Hematopoietic multipotent progenitor cell treated with erythropoietin and hydrocortisone succinate and interleukin-3 and kit ligand, for 17 days (in vitro differentiated cells): ENCODE results near the gene UBE2S.

Experiments used
- DNase-seq: peaks from one replicate; pipeline ENCODE4 v3.0.0-alpha.2; 2015; ENCODE audit warnings: low spot score

UBE2S gene

DNA sequence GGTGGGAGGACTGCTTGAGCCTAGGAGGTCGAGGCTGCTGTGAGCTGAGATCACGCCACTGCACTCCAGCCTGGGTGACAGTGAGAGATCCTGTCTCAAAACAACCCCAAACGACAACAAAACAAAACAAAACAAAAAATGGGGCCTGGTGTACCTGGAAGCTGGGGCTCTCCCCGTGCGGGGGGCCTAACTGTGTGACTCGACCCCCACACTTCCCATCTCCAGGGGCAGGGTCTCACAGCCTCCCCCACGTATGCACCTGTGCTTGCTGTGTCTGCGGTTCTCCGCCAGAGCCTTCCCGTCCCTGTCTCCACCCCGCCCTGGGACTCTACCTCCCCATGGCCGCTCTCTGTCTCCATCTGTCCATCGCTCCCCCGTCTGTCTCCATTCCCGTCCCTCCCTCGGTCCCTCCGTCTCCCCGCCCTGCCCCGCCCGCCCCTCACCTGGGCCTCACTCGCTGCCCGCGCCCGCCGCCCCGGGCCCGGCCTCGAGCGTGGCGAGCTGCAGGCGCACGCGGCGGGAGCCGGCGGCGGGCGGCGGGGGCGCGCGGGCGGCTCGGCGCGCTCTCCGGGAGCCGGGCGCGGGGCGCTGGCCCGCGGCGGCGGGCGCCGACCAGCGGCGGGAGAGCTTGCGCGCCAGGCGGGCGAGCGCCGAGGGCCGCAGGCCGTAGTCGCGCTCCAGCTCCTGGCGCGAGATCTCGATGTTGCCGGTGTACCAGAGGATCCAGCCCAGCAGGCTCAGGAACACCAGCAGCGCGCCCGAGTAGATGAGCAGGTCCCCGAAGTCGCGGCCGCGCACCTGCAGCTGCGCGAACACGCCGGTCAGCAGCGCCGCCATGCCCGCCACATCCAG, 24.1 kb downstream of the UBE2S start:
- no peak for DNase-seq

DNA sequence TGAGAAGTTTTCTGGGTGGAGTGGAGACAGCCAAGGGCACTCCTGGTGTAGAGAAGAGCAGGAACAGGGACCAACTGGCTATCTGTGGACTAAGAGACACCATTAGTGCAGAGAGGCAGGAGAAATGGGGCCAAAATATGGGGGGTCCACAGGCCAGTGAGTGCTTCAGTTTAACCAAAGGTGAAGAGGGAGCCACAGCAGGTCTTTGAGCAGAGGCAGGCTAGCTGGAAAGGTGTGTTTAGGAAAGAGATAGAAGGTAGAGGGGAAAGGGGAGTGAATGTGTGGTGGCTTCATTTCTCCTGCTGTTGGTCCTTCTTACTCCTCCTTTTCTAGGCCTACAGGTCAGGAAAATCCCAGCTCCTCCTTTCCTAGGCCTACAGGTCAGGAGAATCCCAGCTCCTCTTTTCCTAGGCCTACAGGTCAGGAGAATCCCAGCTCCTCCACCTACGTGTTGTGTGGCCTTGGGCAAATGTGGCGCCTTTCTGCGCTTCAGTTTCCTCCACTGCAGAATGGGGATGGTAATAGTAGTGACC, 25.0 kb downstream of the UBE2S start:
- DNase-seq = no peak

GRCh38 chr19:55382013-55382412, 25.6 kb downstream of the UBE2S start:
- DNase-seq = no peak

GRCh38 chr19:55379174-55379573, 28.4 kb downstream of the UBE2S start:
- DNase-seq = no peak

GRCh38 chr19:55377356-55378131, 30.0 kb downstream of the UBE2S start:
- no peak for DNase-seq

- no peak for DNase-seq
These were observed 31.2 kb downstream of the UBE2S start, which contains the start of gene TMEM190 for GRCh38 chr19:55376241-55376933. Gene TMEM190, plus strand, starts transcription at chr19:55376826. Its CDS starts 28 bp downstream, at chr19:55376854.

- no peak for DNase-seq
These were observed 33.4 kb downstream of the UBE2S start for GRCh38 chr19:55373993-55374757.

DNA sequence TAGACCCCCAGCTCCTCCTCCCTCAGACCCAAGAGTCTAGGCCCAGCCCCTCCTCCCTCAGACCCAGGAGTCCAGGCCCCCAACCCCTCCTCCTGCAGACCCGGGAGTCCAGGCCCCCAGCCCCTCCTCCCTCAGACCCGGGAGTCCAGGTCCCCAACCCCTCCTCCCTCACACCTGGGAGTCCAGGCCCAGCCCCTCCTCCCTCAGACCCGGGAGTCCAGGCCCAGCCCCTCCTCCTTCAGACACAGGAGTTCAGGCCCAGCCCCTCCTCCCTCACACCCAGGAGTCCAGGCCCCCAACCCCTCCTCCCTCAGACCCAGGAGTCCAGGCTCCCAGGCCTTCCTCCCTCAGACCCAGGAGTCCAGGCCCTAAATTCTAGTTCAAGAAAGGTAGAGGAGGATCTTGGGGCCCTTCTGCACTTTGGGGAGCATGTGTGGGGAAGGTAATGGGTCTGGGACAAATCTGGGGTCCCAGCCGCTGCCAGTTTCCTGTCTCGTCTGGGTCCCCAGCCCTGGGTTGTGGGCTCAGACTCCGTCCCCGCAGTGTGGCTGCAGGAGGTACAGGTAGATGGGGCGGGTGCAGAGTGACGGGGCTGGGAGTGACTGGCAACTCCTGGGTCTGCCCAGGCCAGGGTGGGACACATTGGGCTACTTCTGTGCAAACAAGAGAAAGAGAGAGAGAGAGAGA, 34.1 kb downstream of the UBE2S start:
- no peak for DNase-seq

DNA sequence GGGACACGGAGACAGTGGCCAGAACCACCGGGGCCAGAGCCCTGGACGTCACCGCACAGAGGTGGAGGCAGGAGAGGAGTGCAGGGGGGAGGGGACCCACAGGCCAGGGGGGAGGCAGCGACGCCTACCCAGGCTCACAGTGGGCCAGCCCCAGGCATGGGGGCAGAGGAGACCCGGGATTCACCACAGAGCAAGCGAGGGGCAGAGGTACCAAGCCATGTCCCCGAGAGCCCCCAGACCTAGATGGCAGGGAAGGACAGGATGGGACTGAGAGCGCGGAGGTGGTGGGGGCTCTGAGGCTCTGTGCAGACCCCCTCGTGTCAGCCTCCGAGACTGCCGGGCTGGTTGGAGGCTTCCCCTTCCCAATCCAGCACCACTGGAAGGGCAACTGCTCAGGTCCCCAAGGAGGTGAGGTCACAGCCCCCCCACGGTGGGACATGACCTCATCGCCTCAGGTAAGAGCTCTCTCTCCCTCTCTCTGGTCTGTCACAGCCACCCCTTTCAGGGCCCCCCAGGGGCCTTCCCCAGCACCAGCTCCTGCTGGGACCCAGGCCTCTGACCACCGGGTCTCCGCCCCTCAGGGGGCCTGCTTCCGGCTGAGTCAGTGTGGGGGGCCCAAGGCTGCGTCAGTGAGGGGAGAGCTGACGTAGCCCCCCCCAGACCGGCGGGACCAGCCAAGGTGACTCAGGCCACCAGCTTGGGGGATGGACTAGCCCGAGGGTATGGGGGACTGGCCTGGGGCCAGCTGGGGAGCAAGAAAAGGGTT, 35.1 kb downstream of the UBE2S start:
- DNase-seq = no peak

DNA sequence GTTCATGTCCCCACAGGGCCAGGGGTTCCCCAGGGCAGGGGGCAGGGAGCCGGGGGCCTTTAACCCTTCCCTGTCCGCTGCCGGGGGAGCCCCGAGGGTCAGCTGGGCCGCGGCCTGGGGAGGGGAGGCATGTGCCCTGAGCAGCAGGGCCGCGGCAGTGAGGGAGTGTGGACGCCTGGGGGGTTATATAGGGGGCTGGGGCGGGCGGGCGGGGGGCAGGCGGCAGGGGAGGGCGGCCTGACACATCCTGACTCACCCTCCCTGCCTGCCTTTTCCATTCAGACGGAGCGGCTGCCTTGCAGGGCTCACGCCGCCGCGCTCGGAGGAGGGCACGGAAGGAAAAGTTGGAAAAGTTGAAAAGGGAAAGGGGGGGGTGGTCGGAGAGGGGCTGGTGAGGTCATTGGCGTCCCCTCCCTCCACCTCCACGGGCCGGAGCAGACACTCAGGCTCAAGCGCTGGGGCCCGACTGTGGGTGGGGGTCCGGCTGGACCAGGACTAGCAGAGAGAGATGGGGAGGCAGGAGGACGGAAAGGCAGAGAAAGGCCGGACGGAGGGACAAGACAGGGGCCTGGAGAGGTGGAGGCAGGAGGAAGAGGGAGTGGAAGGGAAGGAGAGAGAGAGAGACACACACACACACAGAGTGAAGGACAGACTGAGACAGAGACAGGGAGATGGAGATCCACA, 37.1 kb downstream of the UBE2S start, which contains the start of gene IL11:
Gene IL11, minus strand, starts transcription at position 159 of the 684 bp plus-strand sequence. Its CDS starts 153 bp downstream, at position 6.
- DNase-seq = no peak

GRCh38 chr19:55369653-55370304, 37.8 kb downstream of the UBE2S start:
- DNase-seq = no peak

DNA sequence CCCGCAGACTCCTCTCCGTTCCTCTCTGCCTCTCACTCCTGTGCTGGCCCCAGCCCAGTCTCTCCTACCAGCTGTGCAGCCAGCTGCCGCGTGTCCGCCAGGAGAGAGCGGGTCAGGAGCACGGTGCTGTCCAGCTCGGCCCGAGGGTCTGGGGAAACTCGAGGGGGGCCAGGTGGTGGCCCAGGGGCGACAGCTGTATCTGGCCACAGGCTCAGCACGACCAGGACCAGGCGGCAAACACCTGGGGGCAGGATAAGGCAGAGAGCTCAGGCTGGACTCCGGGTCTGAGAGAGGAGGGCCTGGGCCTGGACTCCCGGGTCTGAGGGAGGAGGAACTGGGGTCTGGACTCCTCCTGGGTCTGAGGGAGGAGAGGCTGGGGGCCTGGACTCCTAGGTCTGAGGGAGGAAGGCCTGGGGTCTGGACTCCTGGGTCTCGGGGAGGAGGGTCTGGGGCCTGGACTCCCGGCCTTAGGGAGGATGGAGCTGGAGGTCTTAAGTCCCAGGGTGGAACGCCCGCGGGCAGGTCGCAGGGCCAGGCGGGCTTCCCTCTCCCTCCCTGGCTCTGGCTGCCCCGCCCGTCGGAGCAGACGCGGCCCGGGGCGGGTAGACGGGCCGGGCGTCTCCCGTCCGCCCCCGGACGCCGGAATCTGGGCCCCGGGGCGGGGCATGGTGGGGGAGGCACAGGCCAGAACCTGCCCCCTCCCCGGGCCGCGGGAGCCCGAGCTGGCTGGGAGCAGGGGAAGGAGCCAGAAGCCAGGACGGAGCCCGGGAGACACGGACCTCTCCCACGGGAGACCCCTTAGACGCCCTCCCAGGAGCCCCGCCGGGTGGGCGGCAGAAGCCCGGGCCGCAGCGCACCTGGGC, 38.7 kb downstream of the UBE2S start:
- DNase-seq = no peak

DNA sequence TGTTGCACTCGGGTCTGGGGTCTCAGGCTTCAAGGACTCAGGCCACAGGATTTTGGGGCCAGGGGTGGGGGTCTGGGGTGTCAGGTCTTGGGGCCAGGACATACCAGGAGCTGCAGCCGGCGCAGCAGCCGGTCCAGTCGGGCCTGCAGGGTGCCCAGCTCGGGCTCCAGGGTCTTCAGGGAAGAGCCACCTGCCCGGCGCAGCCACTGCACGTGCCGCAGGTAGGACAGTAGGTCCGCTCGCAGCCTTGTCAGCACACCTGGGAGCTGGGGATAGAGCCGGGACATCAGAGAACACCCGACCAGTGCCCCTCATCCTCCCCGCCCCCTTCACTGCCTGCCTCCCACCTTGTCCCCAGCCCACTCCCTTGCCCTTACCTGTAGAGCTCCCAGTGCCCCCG, 39.5 kb downstream of the UBE2S start:
- no peak for DNase-seq

- no peak for DNase-seq
These were observed 40.8 kb downstream of the UBE2S start for GRCh38 chr19:55366790-55367189.

GRCh38 chr19:55365964-55366363, 41.6 kb downstream of the UBE2S start:
- DNase-seq = no peak

DNA sequence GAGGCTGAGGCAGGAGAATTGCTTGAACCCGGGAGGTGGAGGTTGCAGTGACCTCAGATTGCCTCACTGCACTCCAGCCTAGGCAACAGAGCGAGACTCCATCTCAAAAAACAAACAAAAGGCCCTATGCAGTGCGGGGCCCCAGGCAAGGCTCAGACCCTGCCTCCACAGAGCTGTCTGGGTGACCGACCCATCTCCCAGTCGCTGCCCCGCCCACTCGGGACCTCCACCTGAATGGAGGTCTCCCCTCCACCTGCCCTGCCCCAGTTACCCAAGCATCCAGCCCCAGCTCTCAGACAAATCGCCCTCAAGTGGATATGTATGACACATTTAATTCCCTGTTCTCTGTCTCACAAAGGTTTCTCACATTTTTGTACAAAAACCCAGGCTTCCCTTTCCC, 42.3 kb downstream of the UBE2S start:
- DNase-seq = no peak

DNA sequence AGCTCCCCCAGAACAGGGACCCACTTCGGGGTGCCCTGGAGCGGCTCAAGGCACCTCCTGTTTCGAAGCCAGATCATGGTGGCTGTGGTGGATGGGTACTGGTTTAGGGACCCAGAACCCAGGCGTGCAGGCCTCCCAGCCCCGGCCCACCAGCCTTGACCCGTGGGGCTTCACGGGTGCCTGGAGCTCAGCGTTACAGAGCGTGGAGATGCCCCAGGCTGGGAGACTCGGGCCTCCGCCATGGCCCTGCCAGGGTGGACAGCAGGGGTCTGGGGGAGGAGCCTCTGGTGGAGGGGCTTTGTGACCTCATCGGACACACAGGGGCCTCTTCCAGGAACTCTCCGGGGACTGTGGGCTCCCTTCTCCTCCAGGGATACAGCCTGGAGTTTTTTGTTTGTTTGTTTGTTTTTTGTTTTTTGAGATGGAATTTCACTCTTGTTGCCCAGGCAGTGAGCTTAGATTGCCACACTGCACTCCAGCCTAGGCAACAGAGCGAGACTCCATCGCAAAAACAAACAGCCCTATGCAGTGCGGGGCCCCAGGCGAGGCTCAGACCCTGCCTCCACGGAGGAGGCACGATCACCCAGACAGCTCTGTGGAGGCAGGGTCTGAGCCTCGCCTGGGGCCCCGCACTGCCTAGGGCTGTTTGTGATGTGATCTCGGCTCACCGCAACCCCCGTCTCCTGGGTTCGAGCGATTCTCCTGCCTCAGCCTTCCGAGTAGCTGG, 44.4 kb downstream of the UBE2S start, which contains the start of gene GARIN5B:
Gene GARIN5B, minus strand, starts transcription at position 271 of the 727 bp plus-strand sequence. Its CDS starts 194 bp downstream, at position 77.
- DNase-seq = no peak
